B cell (primary cell): ENCODE data around the gene NCAPG2. TPM values are rescaled to one million over a fixed set of nuclear protein-coding genes. Genes with fewer than 3 reads are reported as not detected.

Experiments used
- ATAC-seq: fragments of 200-7000 bp; cut with Tn5 transposase; one replicate; pipeline ENCODE4 v1.10.0; 2021; ENCODE audit warnings: low read depth, mild to moderate bottlenecking, moderate number of reproducible peaks, moderate library complexity
- CTCF ChIA-PET: fragments of 350-600 bp; sonication (Branson Sonifier 250); formaldehyde crosslinking; loops from one replicate; lab custom pipeline; 2021; ENCODE audit warnings: antibody characterized with exemption, inconsistent platforms; lab: Charles Lee
- POLR2A ChIA-PET: fragments of 350-600 bp; sonication (Branson Sonifier 250); formaldehyde crosslinking; loops from one replicate; lab custom pipeline; 2021; ENCODE audit warnings: antibody characterized with exemption; lab: Charles Lee
- DNase-seq: peaks from one replicate; pipeline ENCODE4 v3.0.0; 2013
- H2AFZ ChIP-seq: 2 replicates; pipeline ENCODE4 v1.6.1; 2012; ENCODE audit warnings: mild to moderate bottlenecking, low read depth, low read length; ENCODE audit not compliant: insufficient read depth, poor library complexity, severe bottlenecking
- H3K27ac ChIP-seq, 2 donors: 1 replicate in 1 of 2; 2 replicates in 1 of 2; pipeline ENCODE4 v1.5.1; 2012 to 2013; ENCODE audit warnings: low read length in 2 of 2, mild to moderate bottlenecking in 2 of 2, moderate library complexity in 1 of 2
- H3K27me3 ChIP-seq, 4 experiments: fragments of 200-600 bp in 1 of 4; sonication (generic) in 1 of 4; replicated peaks in 1 of 4; 1 replicate in 2 of 4; 2 replicates in 2 of 4; pipeline versions ENCODE4 v1.6.1 to v1.7.0; 2013 to 2016; ENCODE audit warnings: low read length in 3 of 4, mild to moderate bottlenecking in 2 of 4, mixed read lengths in 1 of 4, moderate library complexity in 1 of 4; ENCODE audit not compliant: insufficient read depth in 4 of 4, control insufficient read depth in 3 of 4; ENCODE audit errors: control extremely low read depth in 1 of 4
- H3K36me3 ChIP-seq, 2 experiments: replicated peaks in 1 of 2; 1 replicate in 1 of 2; 2 replicates in 1 of 2; pipeline versions ENCODE4 v1.6.1 to v1.7.1; 2013; ENCODE audit warnings: low read length in 1 of 2; ENCODE audit not compliant: insufficient read depth in 2 of 2, control insufficient read depth in 1 of 2; ENCODE audit errors: control extremely low read depth in 1 of 2, extremely low read depth in 1 of 2
- H3K4me1 ChIP-seq, 2 donors: fragments of 200-600 bp in 1 of 2; sonication (generic) in 1 of 2; 1 replicate in 1 of 2; 2 replicates in 1 of 2; pipeline versions ENCODE4 v1.5.1 to v1.6.1; 2013 to 2017; ENCODE audit warnings: low read length in 2 of 2; ENCODE audit not compliant: control insufficient read depth in 2 of 2, insufficient read depth in 2 of 2
- H3K4me2 ChIP-seq: replicated peaks from 2 replicates; pipeline ENCODE3; 2012; ENCODE audit warnings: mild to moderate bottlenecking, low read depth, low read length; ENCODE audit not compliant: poor library complexity, severe bottlenecking
- H3K4me3 ChIP-seq, 5 experiments: fragments of 200-600 bp in 1 of 5; sonication (generic) in 1 of 5; 1 replicate in 3 of 5; 2 replicates in 2 of 5; pipeline versions ENCODE4 v1.5.1 to v1.7.0; 2011 to 2016; ENCODE audit warnings: low read length in 4 of 5, mild to moderate bottlenecking in 4 of 5, low read depth in 2 of 5, control low read depth in 1 of 5, moderate library complexity in 1 of 5; ENCODE audit not compliant: insufficient read depth in 1 of 5; ENCODE audit errors: control extremely low read depth in 1 of 5, extremely low read depth in 1 of 5
- H3K79me2 ChIP-seq: fragments of 200-600 bp; sonication (generic); one replicate; pipeline ENCODE4 v1.6.0; 2016; ENCODE audit warnings: low read length; ENCODE audit not compliant: control insufficient read depth, insufficient read depth
- H3K9ac ChIP-seq: fragments of 200-600 bp; sonication (generic); 2 replicates; pipeline ENCODE4 v1.6.1; 2017; ENCODE audit warnings: mild to moderate bottlenecking, low read length, moderate library complexity
- H3K9me3 ChIP-seq, 3 donors: one replicate each; pipeline versions ENCODE4 v1.6.1 to v1.7.1; 2013; ENCODE audit warnings: low read length in 2 of 3; ENCODE audit not compliant: control insufficient read depth in 2 of 3, insufficient read depth in 1 of 3; ENCODE audit errors: control extremely low read depth in 1 of 3
- H4K20me1 ChIP-seq: 2 replicates; pipeline ENCODE4 v1.6.0; 2012; ENCODE audit warnings: mild to moderate bottlenecking, low read length; ENCODE audit not compliant: insufficient read depth, control insufficient read depth, poor library complexity, severe bottlenecking
- H3K27ac Mint-ChIP-seq: one replicate; pipeline ENCODE4 v1.8.0; 2021; ENCODE audit warnings: mixed read lengths
- H3K27me3 Mint-ChIP-seq: one replicate; pipeline ENCODE4 v1.8.0; 2021; ENCODE audit warnings: mixed read lengths
- H3K4me1 Mint-ChIP-seq: one replicate; pipeline ENCODE4 v1.8.0; 2021; ENCODE audit warnings: mixed read lengths
- H3K4me3 Mint-ChIP-seq: one replicate; pipeline ENCODE4 v1.8.0; 2021; ENCODE audit warnings: mixed read lengths
- H3K9me3 Mint-ChIP-seq: one replicate; pipeline ENCODE4 v1.8.0; 2022; ENCODE audit warnings: mixed read lengths; ENCODE audit not compliant: insufficient read depth
- EZH2 ChIP-seq: IDR thresholded peaks from 2 replicates; pipeline ENCODE4 v1.6.1; 2012; ENCODE audit warnings: borderline replicate concordance, low read depth, mild to moderate bottlenecking, moderate library complexity, low read length; ENCODE audit not compliant: insufficient read depth, poor library complexity, severe bottlenecking
- WGBS: methylation state at CpG from one replicate; pipeline ENCODE4 v1.1.5; 2013; ENCODE audit warnings: missing lambda C conversion rate; ENCODE audit not compliant: insufficient coverage; 5-methylcytosine and 5-hydroxymethylcytosine counted together
- intact Hi-C: fragments of 100-400 bp; cut with micrococcal nuclease; formaldehyde crosslinking; loops from one replicate; pipeline ENCODE4 v1.10.0; 2022
- polyA plus RNA-seq: library from polyadenylated mRNA; depleted of rRNA; stranded (reverse); fragments of >200 nt; gene quantifications from 2 replicates; pipeline ENCODE4 v1.2.3, GENCODE V29; 2012
- total RNA-seq, 2 donors: library from RNA; stranded (reverse); fragments of 120-200 nt in 1 of 2; gene quantifications; 1 replicate in 1 of 2; 2 replicates in 1 of 2; pipeline versions ENCODE4 v1.2.3 to v1.2.4, GENCODE V29; 2013 to 2022
- TF ChIP-seq, protein P1 (sequence below): fragments of 200-600 bp; IDR thresholded peaks from one replicate; pipeline ENCODE4 v1.8.0; 2022; ENCODE audit warnings: antibody characterized with exemption, mild to moderate bottlenecking

NCAPG2 gene
- total and polyA plus RNA-seq, 2 donors (not counting 1 experiment from before 2014, with no cell fraction given): 2.9 to 9.8 TPM

DNA sequence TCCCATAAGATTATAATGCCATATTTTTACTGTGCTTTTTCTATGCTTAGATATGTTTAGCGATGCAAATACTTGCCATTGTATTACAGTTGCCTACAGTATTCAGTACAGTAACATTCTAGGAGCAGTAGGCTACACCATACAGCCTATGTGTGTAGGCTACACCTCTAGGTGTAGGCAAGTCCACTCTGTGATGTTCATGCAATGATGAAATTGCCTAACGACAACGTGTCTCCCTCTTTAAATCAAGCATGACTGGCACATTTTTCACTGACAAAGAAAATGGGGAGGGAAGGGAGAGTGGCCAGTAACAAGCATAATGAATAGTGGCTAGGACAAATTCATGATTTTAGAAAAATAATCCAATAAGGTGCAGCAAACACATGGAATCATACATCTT is 1.7 kb downstream of the NCAPG2 start:
- H3K27me3 ChIP-seq: no peaks in the 10 kb centered on the region
- H3K27ac ChIP-seq: no peak overlapping the region
- Mint-ChIP-seq H3K4me1 (peaks cover 16% of the 10 kb centered on the region), H3K27me3 (no peaks in the 10 kb centered on the region), H3K4me3 (peak overlapping the region; percentile 60), H3K27ac (no peak overlapping the region), H3K9me3 (no peaks in the 10 kb centered on the region)
- no peak overlapping the region for H3K9ac ChIP-seq
- H4K20me1 ChIP-seq: no peaks in the 10 kb centered on the region
- no CpG with 5 or more reads among the region's 3 CpGs for WGBS
- no peak overlapping the region for H2AFZ ChIP-seq
- TF ChIP-seq, protein P1, sequence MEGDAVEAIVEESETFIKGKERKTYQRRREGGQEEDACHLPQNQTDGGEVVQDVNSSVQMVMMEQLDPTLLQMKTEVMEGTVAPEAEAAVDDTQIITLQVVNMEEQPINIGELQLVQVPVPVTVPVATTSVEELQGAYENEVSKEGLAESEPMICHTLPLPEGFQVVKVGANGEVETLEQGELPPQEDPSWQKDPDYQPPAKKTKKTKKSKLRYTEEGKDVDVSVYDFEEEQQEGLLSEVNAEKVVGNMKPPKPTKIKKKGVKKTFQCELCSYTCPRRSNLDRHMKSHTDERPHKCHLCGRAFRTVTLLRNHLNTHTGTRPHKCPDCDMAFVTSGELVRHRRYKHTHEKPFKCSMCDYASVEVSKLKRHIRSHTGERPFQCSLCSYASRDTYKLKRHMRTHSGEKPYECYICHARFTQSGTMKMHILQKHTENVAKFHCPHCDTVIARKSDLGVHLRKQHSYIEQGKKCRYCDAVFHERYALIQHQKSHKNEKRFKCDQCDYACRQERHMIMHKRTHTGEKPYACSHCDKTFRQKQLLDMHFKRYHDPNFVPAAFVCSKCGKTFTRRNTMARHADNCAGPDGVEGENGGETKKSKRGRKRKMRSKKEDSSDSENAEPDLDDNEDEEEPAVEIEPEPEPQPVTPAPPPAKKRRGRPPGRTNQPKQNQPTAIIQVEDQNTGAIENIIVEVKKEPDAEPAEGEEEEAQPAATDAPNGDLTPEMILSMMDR: no peak
- no peak for TF ChIP-seq EZH2
- H3K79me2 ChIP-seq: peaks cover 13% of the 10 kb centered on the region
- H3K36me3 ChIP-seq: no peaks in the 10 kb centered on the region
- intact Hi-C loops: loop anchor here (10.0 kb wide), 1 partner anchor 1808 kb away; the partner anchor contains the start of gene LMBR1
- ChIA-PET POLR2A (no interaction called here), CTCF (no interaction called here)
- ATAC-seq (no peak), DNase-seq (no peak)
- H3K9me3 ChIP-seq: peaks cover 0 to 11% (median 5%) of the 10 kb centered on the region in 3 donors
- H3K4me3 ChIP-seq: no peak overlapping the region
- peaks cover 6 to 12% of the 10 kb centered on the region in 2 donors for H3K4me1 ChIP-seq
- no peak overlapping the region for H3K4me2 ChIP-seq

DNA sequence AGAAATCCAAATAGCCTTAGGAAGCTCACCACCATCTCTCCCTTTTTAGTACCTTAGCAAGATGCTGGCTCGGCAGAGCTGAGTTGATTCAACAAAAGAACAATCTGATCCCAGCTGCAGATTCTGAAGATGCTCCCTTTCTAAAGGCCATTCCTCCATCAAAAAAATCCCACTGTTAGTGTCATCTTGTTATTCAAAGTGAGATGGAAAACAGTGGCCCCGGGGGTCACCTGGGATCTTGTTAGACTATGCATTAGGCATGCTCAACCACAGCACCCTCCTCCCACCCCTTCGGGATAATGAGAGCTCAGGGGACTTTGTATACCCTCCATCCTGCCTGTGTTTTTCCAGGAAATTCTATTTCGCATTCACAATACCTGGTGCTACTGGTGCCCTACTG is 2.4 kb downstream of the NCAPG2 start:
- H3K4me1 ChIP-seq: peaks cover 6 to 12% of the 10 kb centered on the region in 2 donors
- H2AFZ ChIP-seq: no peak overlapping the region
- H3K4me3 Mint-ChIP-seq: no peak overlapping the region
- H3K4me3 ChIP-seq: no peak overlapping the region
- H3K9me3 ChIP-seq: peaks cover 0 to 4% (median 2%) of the 10 kb centered on the region in 3 donors
- peaks cover 16% of the 10 kb centered on the region for H3K4me1 Mint-ChIP-seq
- no peaks in the 10 kb centered on the region for H3K27me3 ChIP-seq
- intact Hi-C loops: loop anchor here (10.0 kb wide), 1 partner anchor 1807 kb away; the partner anchor contains the start of gene LMBR1
- no peak overlapping the region for H3K27ac ChIP-seq
- TF ChIP-seq EZH2: no peak
- TF ChIP-seq, protein P1: no peak
- no peak for DNase-seq
- no peaks in the 10 kb centered on the region for H3K9me3 Mint-ChIP-seq
- no peaks in the 10 kb centered on the region for H3K36me3 ChIP-seq
- CTCF ChIA-PET: no interaction called here
- WGBS: 79% methylated on average over 2 of the region's 4 CpGs
- no peak overlapping the region for H3K9ac ChIP-seq
- H3K27ac Mint-ChIP-seq: no peak overlapping the region
- no peaks in the 10 kb centered on the region for H4K20me1 ChIP-seq
- POLR2A ChIA-PET: no interaction called here
- H3K27me3 Mint-ChIP-seq: no peaks in the 10 kb centered on the region
- no peak for ATAC-seq
- H3K79me2 ChIP-seq: peaks cover 13% of the 10 kb centered on the region
- no peak overlapping the region for H3K4me2 ChIP-seq
